Measurements from ENCODE around the gene PPP6R3. TPM values are rescaled to one million over a fixed set of nuclear protein-coding genes. Genes with fewer than 3 reads are reported as not detected.
A peak's percentile ranks its signal among the peaks of the same experiment; 100 is the strongest.

Gene PPP6R3
- total RNA-seq, 4 donors from 2014 or later: 90.7 to 253 (median 164) TPM

DNA sequence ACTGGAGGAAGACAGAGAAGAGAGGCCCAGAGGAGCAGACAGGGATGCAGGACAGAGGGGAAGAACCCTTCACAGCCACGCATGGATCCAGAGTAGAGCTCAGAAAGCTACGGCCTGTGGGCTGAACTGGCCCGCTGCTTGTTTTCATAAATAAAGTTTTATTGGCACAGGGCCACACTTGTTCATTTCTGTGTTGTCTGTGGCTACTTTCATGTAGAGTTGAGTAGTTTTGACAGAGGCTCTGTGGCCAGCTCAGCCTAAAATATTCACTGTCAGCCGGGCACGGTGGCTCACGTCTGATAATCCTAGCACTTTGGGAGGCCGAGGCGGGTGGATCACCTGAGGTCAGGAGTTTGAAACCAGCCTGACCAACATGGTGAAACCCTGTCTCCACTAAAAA is 197.5 kb downstream of the PPP6R3 start:
- Histone ChIP-seq H3K9me3 (no peaks in the 10 kb centered on the region), H3K36me3 (no peaks in the 10 kb centered on the region), H3K27me3 (no peaks in the 10 kb centered on the region), H3K4me1 (no peaks in the 10 kb centered on the region), H3K27ac (no peak overlapping the region), H3K4me3 (no peak overlapping the region)
- TF ChIP-seq POLR2A (IDR thresholded peaks at IDR 0.05): no peak
- TF ChIP-seq, protein P1, sequence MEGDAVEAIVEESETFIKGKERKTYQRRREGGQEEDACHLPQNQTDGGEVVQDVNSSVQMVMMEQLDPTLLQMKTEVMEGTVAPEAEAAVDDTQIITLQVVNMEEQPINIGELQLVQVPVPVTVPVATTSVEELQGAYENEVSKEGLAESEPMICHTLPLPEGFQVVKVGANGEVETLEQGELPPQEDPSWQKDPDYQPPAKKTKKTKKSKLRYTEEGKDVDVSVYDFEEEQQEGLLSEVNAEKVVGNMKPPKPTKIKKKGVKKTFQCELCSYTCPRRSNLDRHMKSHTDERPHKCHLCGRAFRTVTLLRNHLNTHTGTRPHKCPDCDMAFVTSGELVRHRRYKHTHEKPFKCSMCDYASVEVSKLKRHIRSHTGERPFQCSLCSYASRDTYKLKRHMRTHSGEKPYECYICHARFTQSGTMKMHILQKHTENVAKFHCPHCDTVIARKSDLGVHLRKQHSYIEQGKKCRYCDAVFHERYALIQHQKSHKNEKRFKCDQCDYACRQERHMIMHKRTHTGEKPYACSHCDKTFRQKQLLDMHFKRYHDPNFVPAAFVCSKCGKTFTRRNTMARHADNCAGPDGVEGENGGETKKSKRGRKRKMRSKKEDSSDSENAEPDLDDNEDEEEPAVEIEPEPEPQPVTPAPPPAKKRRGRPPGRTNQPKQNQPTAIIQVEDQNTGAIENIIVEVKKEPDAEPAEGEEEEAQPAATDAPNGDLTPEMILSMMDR (IDR thresholded peaks at IDR 0.05): no peak
- intact Hi-C loops (cut with DNase I; ENCODE audit: low total_unique reads): no loop called here
- no peak for DNase-seq

DNA sequence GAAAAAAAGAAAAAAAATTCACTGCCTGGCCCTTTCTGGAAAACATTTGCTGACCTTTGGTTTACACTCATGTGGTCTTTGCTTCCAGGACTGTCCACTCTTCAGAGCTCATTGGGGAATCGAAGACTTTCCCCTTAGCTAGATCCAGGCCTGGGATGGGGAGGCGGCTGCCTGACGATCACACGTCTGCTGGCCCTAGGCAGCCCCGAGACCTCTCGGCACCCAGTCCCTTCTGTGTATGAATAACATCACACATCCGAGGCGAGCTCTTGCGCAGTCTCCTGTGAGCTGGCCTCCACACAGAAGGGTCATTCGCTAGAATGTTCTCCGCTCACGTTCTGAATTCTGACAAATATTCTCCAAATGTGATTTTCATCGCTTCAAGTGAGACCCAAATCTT is 198.1 kb downstream of the PPP6R3 start:
- Histone ChIP-seq H3K4me1 (no peaks in the 10 kb centered on the region), H3K27ac (no peak overlapping the region), H3K9me3 (no peaks in the 10 kb centered on the region), H3K36me3 (no peaks in the 10 kb centered on the region), H3K4me3 (no peak overlapping the region), H3K27me3 (no peaks in the 10 kb centered on the region)
- intact Hi-C loops (cut with DNase I; ENCODE audit: low total_unique reads): no loop called here
- TF ChIP-seq POLR2A (IDR thresholded peaks at IDR 0.05): no peak
- TF ChIP-seq, protein P1 (IDR thresholded peaks at IDR 0.05): no peak
- no peak for DNase-seq

DNA sequence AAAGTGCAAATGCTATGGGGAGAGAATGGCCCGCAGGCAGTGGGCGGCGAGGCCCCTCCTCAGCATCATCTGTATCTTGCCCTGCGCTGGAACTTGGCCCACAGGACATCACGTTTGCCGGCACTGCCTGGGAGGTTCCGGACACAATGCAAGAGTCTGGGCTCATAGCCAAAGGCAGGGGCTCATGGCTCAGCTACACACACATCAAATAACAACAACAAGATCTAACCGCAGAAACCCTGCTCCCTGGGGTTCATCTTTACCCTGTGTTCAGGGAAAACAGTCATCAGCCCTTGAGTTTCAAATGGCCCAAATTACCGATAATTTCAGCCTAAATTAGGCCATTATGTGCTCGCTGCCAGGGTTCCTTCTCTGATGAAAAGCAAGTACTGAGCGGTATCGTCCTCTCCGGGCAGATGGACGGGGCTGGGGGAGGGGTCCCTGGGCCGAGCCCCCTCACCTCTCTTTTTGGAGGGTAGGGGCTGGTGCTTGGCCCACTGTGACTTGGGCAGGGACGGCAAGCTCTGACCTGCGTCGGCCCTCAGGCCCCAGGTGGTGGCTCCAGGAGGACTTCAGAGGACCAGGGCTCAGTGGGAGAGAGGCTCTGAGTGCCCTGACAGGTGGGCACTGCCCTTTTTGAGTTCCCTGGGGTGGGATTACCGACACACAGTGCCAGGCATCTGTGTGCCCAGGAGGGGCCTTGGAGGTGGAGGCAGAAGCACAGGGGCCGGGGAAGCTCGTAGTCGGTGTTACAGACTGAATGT is 198.8 kb downstream of the PPP6R3 start:
- Histone ChIP-seq H3K4me3 (no peak overlapping the region), H3K27me3 (no peaks in the 10 kb centered on the region), H3K36me3 (no peaks in the 10 kb centered on the region), H3K9me3 (no peaks in the 10 kb centered on the region), H3K27ac (peak overlapping the region in 1 of 2 donors; percentile 5), H3K4me1 (no peaks in the 10 kb centered on the region)
- peak; percentile 60 to 69 for DNase-seq
- TF ChIP-seq POLR2A (IDR thresholded peaks at IDR 0.05): no peak
- TF ChIP-seq, protein P1 (IDR thresholded peaks at IDR 0.05): no peak
- intact Hi-C loops (cut with DNase I; ENCODE audit: low total_unique reads): no loop called here

DNA sequence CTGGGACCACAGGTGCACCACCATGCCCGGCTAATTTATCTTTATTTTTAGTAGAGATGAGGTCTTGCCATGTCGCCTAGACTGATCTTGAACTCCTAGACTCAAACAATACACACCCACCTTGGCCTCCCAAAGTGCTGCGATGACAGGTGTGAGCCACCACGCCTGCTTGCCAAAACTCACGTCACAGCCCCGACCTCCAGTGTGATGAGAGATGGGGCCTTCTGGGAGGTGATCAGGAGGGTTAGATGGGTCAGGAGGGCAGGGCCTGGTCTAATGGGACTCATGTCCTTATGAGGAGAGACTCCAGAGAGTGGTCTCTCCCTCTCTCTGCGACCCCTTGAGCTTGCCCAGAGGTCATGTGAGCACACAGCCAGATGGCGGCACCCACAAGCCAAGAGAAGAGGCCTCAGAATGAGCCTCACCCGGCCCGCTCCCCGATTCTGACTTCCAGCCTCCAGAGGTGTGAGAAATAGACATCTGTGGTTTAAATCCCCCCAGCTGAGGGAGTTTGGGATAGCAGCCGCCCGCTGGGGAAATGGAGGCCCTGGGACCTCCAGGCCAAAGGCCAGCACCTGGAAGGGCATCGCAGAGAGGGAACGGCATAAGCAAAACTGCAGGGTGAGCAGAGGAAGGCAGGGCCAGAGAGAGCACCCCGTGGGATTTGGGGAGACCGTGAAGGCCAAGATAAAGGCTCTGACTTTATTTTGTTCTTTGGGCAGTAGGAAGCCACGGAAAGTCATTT is 199.7 kb downstream of the PPP6R3 start:
- intact Hi-C loops (cut with DNase I; ENCODE audit: low total_unique reads): no loop called here
- no peak for DNase-seq
- Histone ChIP-seq H3K27ac (no peak overlapping the region), H3K4me1 (no peaks in the 10 kb centered on the region), H3K9me3 (no peaks in the 10 kb centered on the region), H3K4me3 (no peak overlapping the region), H3K27me3 (no peaks in the 10 kb centered on the region), H3K36me3 (no peaks in the 10 kb centered on the region)
- no peak for TF ChIP-seq POLR2A (IDR thresholded peaks at IDR 0.05)
- TF ChIP-seq, protein P1 (IDR thresholded peaks at IDR 0.05): no peak

DNA sequence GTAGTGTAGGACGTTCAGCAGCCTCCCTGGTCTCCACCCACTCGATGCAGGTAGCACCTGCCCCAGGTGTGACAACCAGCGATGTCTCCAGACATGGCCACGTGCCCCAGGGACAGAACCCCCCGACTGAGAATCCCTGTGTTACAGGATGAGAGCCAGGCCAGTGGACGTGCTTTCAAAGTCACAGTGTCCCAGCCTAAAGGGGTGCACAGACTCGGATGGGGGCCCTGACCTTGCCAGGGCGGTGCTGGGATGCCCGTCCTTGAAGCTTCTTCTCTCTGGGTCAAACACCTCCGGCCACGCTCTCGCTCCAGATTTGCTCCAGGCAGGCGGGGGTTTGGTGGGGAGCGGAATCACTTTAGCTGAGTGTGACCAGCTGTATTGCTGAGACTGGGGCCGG is 200.5 kb downstream of the PPP6R3 start:
- H3K27ac ChIP-seq: no peak overlapping the region
- intact Hi-C loops (cut with DNase I; ENCODE audit: low total_unique reads): no loop called here
- no peaks in the 10 kb centered on the region for H3K36me3 ChIP-seq
- no peaks in the 10 kb centered on the region for H3K9me3 ChIP-seq
- no peaks in the 10 kb centered on the region for H3K4me1 ChIP-seq
- TF ChIP-seq, protein P1 (IDR thresholded peaks at IDR 0.05): no peak
- TF ChIP-seq POLR2A (IDR thresholded peaks at IDR 0.05): no peak
- H3K27me3 ChIP-seq: no peaks in the 10 kb centered on the region
- no peak for DNase-seq
- no peak overlapping the region for H3K4me3 ChIP-seq

Measured in uterus (tissue), 4 donors.